Gastrocnemius medialis (tissue), 4 donors: ENCODE measurements around the gene KRT85. TPM values are rescaled to one million over a fixed set of nuclear protein-coding genes. Genes with fewer than 3 reads are reported as not detected.
A peak's percentile ranks its signal among the peaks of the same experiment; 100 is the strongest.

Source experiments
- ATAC-seq, 2 donors: fragments of 150-250 bp; one replicate each; pipeline ENCODE4 v1.9.1; 2016
- DNase-seq, 2 donors: peaks; one replicate each; pipeline ENCODE4 v3.0.0-alpha.2; 2019
- H3K27ac ChIP-seq, 4 donors: fragments of 200-600 bp; sonication (generic); 1 replicate in 1 of 4; 2 replicates in 3 of 4; pipeline ENCODE4 v1.5.1; 2016 to 2018; ENCODE audit warnings: mild to moderate bottlenecking in 2 of 4, moderate library complexity in 1 of 4
- H3K27me3 ChIP-seq, 3 donors: fragments of 200-600 bp; sonication (generic) in 2 of 3; 1 replicate in 1 of 3; 2 replicates in 2 of 3; pipeline versions ENCODE4 v1.5.1 to v1.6.0; 2016 to 2019; ENCODE audit warnings: mild to moderate bottlenecking in 1 of 3, moderate library complexity in 1 of 3
- H3K36me3 ChIP-seq, 2 donors: fragments of 200-600 bp; sonication (generic) in 1 of 2; one replicate each; pipeline ENCODE4 v1.5.1; 2017 to 2018
- H3K4me1 ChIP-seq, 2 donors: fragments of 200-600 bp; sonication (generic) in 1 of 2; one replicate each; pipeline ENCODE4 v1.5.1; 2016 to 2017; ENCODE audit warnings: mild to moderate bottlenecking in 2 of 2
- H3K4me3 ChIP-seq, 4 donors: fragments of 200-600 bp; sonication (generic) in 3 of 4; 1 replicate in 1 of 4; 2 replicates in 3 of 4; pipeline ENCODE4 v1.5.1; 2016 to 2019; ENCODE audit warnings: mild to moderate bottlenecking in 2 of 4
- H3K9me3 ChIP-seq, 3 donors: fragments of 200-600 bp; sonication (generic) in 2 of 3; 1 replicate in 1 of 3; 2 replicates in 2 of 3; pipeline ENCODE4 v1.5.1; 2016 to 2019
- POLR2A ChIP-seq, 2 donors: fragments of 450-650 bp; IDR thresholded peaks; one replicate each; pipeline ENCODE4 v1.6.1; 2017; ENCODE audit warnings: antibody characterized with exemption in 2 of 2, mild to moderate bottlenecking in 2 of 2, moderate library complexity in 2 of 2
- in situ Hi-C, 4 donors: fragments of 200-750 bp; cut with MboI; loops; one replicate each; pipeline versions ENCODE4 v1.15.0 to v1.8.0; 2017; ENCODE audit warnings: low sequenced_read_pairs in 4 of 4
- intact Hi-C: fragments of 100-400 bp; cut with DNase I; formaldehyde crosslinking; loops from one replicate; pipeline ENCODE4 v1.15.1; 2023; ENCODE audit warnings: low total_unique reads
- total RNA-seq, 4 donors: library from RNA; depleted of rRNA; stranded (reverse); fragments of >200 nt; gene quantifications; one replicate each; pipeline versions ENCODE4 v1.1.0 to v1.2.3, GENCODE V29; 2016
- TF ChIP-seq, protein P1 (sequence below), 5 experiments: fragments of 450-650 bp in 3 of 5; fragments of 200-600 bp in 2 of 5; sonication (generic) in 2 of 5; IDR thresholded peaks in 4 of 5; conservative IDR thresholded peaks in 1 of 5; 1 replicate in 4 of 5; 2 replicates in 1 of 5; pipeline ENCODE4 v1.5.1; 2016 to 2019; ENCODE audit warnings: antibody characterized with exemption in 5 of 5, mild to moderate bottlenecking in 3 of 5, moderate library complexity in 3 of 5

KRT85 gene
- total RNA-seq, 4 donors from 2014 or later, result not detected

DNA sequence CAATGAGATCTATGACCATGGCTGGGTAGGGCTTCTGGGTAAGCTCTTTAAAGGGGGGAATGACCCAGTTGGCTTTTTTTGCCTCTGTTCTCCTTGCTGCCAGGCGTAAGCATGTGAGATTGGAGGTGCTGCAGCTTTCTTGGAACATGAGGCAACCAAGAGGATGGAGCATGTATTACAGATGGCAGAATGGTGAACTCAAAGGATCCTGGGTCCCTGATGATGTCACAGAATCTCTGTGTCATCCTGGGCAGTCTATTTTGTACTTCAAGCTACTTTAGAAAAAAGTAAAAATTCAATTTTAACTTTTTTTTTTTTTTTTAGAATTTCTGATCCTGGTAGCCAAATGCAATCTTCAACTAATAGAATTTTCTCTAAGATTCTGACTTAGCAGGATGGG lies 30.9 kb upstream of the KRT85 start:
- no peaks in the 10 kb centered on the region for H3K4me1 ChIP-seq
- no peak for ATAC-seq
- no peak for TF ChIP-seq POLR2A (IDR thresholded peaks at IDR 0.05)
- TF ChIP-seq, protein P1, sequence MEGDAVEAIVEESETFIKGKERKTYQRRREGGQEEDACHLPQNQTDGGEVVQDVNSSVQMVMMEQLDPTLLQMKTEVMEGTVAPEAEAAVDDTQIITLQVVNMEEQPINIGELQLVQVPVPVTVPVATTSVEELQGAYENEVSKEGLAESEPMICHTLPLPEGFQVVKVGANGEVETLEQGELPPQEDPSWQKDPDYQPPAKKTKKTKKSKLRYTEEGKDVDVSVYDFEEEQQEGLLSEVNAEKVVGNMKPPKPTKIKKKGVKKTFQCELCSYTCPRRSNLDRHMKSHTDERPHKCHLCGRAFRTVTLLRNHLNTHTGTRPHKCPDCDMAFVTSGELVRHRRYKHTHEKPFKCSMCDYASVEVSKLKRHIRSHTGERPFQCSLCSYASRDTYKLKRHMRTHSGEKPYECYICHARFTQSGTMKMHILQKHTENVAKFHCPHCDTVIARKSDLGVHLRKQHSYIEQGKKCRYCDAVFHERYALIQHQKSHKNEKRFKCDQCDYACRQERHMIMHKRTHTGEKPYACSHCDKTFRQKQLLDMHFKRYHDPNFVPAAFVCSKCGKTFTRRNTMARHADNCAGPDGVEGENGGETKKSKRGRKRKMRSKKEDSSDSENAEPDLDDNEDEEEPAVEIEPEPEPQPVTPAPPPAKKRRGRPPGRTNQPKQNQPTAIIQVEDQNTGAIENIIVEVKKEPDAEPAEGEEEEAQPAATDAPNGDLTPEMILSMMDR (IDR thresholded peaks at IDR 0.05 in 4 of 5, conservative IDR thresholded peaks at IDR 0.05 in 1 of 5), result no peak
- H3K4me3 ChIP-seq, result no peak overlapping the region
- in situ Hi-C loops, result loop anchor here in 1 of 4 donors (25.0 kb wide), 1 partner anchor 589 kb away; no protein-coding TSS in a partner anchor
- no peaks in the 10 kb centered on the region for H3K36me3 ChIP-seq
- intact Hi-C loops, result no loop called here
- H3K9me3 ChIP-seq, result no peaks in the 10 kb centered on the region
- no peak for DNase-seq
- H3K27me3 ChIP-seq, result peaks cover 0 to 13% (median 10%) of the 10 kb centered on the region in 3 donors
- no peak overlapping the region for H3K27ac ChIP-seq

DNA sequence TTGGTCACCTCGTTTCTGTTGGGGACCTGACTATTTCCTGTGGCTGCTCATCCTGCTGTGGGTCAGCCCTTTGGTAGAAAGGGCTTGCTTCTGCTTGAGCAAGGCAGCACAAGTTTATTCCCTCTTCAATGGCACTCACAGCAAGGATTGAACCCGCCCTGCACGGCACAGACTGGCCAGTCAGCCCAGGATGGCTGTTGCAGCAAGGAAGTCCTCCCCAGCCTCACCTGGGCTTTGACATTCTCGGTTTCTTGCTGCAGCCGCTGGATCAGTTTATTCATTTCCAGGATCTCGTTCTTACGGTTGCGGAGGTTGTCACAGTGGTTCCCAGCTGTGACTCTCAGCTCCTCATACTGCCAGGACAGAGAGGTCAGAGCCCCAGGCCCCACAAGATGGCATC lies 29.4 kb upstream of the KRT85 start:
- TF ChIP-seq POLR2A (IDR thresholded peaks at IDR 0.05), result no peak
- TF ChIP-seq, protein P1 (IDR thresholded peaks at IDR 0.05 in 4 of 5, conservative IDR thresholded peaks at IDR 0.05 in 1 of 5), result no peak
- DNase-seq (no peak), ATAC-seq (no peak)
- H3K27ac ChIP-seq, result no peak overlapping the region
- H3K27me3 ChIP-seq, result peaks cover 0 to 13% (median 10%) of the 10 kb centered on the region in 3 donors
- no peaks in the 10 kb centered on the region for H3K36me3 ChIP-seq
- no peak overlapping the region for H3K4me3 ChIP-seq
- intact Hi-C loops, result no loop called here
- in situ Hi-C loops, result loop anchor here in 1 of 4 donors (25.0 kb wide), 1 partner anchor 591 kb away; no protein-coding TSS in a partner anchor
- no peaks in the 10 kb centered on the region for H3K4me1 ChIP-seq
- no peaks in the 10 kb centered on the region for H3K9me3 ChIP-seq

DNA sequence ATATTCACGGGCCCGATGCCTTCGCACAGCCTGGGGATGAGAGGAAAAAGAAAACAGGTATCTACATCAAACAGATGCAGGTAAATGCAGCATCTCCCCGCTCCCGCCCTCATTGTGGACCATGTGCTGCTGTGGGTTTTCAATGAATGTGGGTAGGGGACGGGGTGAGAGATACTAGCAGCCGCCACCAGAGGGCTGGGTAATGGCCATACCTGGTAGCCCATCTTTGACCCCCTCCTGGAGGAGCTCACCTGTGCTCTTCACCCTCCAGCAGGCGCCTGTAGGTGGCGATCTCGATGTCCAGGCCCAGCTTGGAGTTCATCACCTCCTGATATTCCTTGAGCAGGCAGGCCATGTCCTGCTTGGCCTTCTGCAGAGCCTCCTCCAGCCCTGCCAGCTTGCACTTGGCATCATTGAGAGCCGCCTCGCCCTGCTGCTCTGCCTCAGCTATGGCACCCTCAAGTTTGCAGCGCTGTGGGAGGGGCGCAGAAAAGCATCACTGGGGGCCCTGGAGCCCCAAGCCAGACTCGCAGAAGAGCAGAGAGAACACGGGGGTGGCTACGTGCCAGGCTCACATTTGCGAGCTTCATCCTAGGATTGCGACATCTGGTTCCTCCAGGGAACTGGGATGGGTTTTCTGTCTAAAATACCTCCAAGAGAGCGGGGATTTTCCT lies 28.6 kb upstream of the KRT85 start:
- ATAC-seq, result no peak
- TF ChIP-seq POLR2A (IDR thresholded peaks at IDR 0.05), result no peak
- TF ChIP-seq, protein P1 (IDR thresholded peaks at IDR 0.05 in 4 of 5, conservative IDR thresholded peaks at IDR 0.05 in 1 of 5), result no peak

DNA sequence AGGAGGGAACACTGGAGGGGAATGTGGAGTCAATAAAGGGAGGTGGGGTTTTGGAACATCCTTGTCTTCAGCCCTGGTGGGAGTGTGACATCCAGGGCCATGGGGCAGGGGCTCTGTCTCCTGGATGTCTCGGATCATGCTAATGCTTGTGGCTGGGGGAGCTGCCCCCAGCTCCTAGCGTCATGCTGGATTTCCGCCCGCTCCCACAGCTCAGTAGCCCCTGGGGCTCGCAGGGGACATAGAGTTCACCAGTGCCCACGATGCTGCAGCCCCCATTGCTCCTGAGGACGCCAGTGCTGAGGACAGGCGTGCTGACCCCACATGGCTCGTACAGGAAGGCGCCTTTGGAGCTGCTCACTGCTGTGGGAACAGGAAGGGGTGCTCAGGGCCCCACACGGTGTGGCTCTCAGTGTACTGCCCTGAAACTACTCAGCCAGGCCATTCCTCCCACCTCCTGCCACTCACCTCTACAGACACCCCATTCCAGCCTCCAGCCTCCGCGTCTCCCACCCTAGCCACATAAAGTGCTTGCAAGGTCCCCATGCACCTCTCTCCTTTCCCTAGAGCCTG lies 27.6 kb upstream of the KRT85 start:
- Histone ChIP-seq H3K4me3 (no peak overlapping the region), H3K9me3 (no peaks in the 10 kb centered on the region), H3K4me1 (no peaks in the 10 kb centered on the region), H3K27me3 (peaks cover 0 to 13% (median 10%) of the 10 kb centered on the region in 3 donors), H3K27ac (no peak overlapping the region), H3K36me3 (no peaks in the 10 kb centered on the region)
- DNase-seq (no peak), ATAC-seq (no peak)
- intact Hi-C loops, result no loop called here
- in situ Hi-C loops, result loop anchor here in 1 of 4 donors (25.0 kb wide), 1 partner anchor 592 kb away; no protein-coding TSS in a partner anchor
- no peak for TF ChIP-seq POLR2A (IDR thresholded peaks at IDR 0.05)
- TF ChIP-seq, protein P1 (IDR thresholded peaks at IDR 0.05 in 4 of 5, conservative IDR thresholded peaks at IDR 0.05 in 1 of 5), result no peak

More for the DNA sequence above, 28.6 kb upstream of the KRT85 start:
- in situ Hi-C loops (loop anchor here in 1 of 4 donors (25.0 kb wide), 1 partner anchor 591 kb away; no protein-coding TSS in a partner anchor), intact Hi-C loops (no loop called here)
- Histone ChIP-seq H3K27ac (no peak overlapping the region), H3K4me3 (no peak overlapping the region), H3K9me3 (no peaks in the 10 kb centered on the region), H3K27me3 (peaks cover 0 to 13% (median 10%) of the 10 kb centered on the region in 3 donors), H3K36me3 (no peaks in the 10 kb centered on the region), H3K4me1 (no peaks in the 10 kb centered on the region)
- DNase-seq, result peak in 1 of 2 donors; percentile 12
